Peyer's patch (tissue), 4 donors: Measurements from ENCODE around the gene RBM33. TPM values are rescaled to one million over a fixed set of nuclear protein-coding genes. Genes with fewer than 3 reads are reported as not detected.

Experiments used
- DNase-seq, 3 donors: peaks; one replicate each; pipeline ENCODE4 v3.0.0-alpha.2; 2017 to 2019
- H3K27ac ChIP-seq, 4 donors: fragments of 200-600 bp; sonication (generic); one replicate each; pipeline ENCODE4 v1.5.1; 2016 to 2019
- H3K27me3 ChIP-seq, 2 donors: fragments of 200-600 bp; sonication (generic); one replicate each; pipeline ENCODE4 v1.5.1; 2019
- H3K36me3 ChIP-seq, 3 donors: fragments of 200-600 bp; sonication (generic); one replicate each; pipeline ENCODE4 v1.5.1; 2016 to 2019
- H3K4me1 ChIP-seq, 4 donors: fragments of 200-600 bp; sonication (generic); one replicate each; pipeline ENCODE4 v1.5.1; 2016 to 2019
- H3K4me3 ChIP-seq, 4 donors: fragments of 200-600 bp; sonication (generic); 1 replicate in 3 of 4; 2 replicates in 1 of 4; pipeline ENCODE4 v1.5.1; 2016 to 2019; ENCODE audit warnings: mild to moderate bottlenecking in 1 of 4
- H3K9me3 ChIP-seq, 4 donors: fragments of 200-600 bp; sonication (generic); one replicate each; pipeline ENCODE4 v1.5.1; 2016 to 2019; ENCODE audit warnings: mild to moderate bottlenecking in 1 of 4
- POLR2A ChIP-seq, 2 donors: fragments of 450-650 bp; IDR thresholded peaks; one replicate each; pipeline ENCODE4 v1.5.1; 2017; ENCODE audit warnings: antibody characterized with exemption in 2 of 2, mild to moderate bottlenecking in 2 of 2, moderate library complexity in 2 of 2
- total RNA-seq, 4 donors: library from RNA; depleted of rRNA; stranded (reverse); fragments of >200 nt; gene quantifications; one replicate each; pipeline ENCODE4 v1.1.0, GENCODE V29; 2016
- TF ChIP-seq, protein P1 (sequence below), 6 experiments: fragments of 450-650 bp in 4 of 6; fragments of 200-600 bp in 2 of 6; sonication (generic) in 1 of 6; IDR thresholded peaks; one replicate each; pipeline ENCODE4 v1.5.1; 2017 to 2019; ENCODE audit warnings: antibody characterized with exemption in 6 of 6, mild to moderate bottlenecking in 3 of 6, moderate library complexity in 1 of 6

Gene RBM33
- total RNA-seq, 4 donors from 2014 or later = 87.4 to 191 (median 123) TPM

DNA sequence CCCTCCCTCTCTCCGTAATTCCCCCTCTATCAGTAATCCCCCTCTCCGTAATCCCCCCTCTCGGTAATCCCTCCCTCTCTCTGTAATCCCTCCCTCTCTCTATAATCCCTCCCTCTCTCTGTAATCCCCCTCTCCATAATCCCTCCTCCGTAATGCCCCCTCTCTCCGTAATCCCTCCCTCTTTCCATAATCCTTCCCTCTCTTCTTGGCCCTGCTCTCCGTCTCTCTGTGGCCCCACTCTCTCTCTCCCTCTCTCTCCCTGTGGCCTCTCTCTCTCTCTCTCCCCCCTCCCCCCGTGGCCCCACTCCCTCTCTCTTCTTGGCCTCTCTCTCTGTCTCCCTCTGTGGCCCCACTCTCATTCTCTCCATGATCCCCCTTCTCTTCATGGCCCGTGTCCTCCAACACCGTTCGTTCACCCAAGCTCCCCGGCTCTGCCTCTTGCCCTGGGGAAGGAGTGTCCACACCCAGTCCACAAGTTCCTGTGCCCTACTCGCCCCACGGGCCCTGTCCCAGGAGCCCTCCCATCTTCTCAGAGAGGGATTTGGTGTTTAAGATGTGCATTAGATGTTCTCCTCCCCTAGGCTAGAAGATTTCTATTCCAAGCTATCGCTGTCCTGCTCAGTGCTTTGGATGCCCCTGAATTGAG is 148.0 kb downstream of the RBM33 start:
- H3K4me1 ChIP-seq = peaks cover 0 to 10% (median 0%) of the 10 kb centered on the region in 4 donors
- no peaks in the 10 kb centered on the region for H3K36me3 ChIP-seq
- H3K27ac ChIP-seq = no peak overlapping the region
- peak in 1 of 3 donors; percentile 20 for DNase-seq
- peaks cover 0 to 4% of the 10 kb centered on the region in 2 donors for H3K27me3 ChIP-seq
- no peaks in the 10 kb centered on the region for H3K9me3 ChIP-seq
- no peak overlapping the region for H3K4me3 ChIP-seq
- TF ChIP-seq, protein P1, sequence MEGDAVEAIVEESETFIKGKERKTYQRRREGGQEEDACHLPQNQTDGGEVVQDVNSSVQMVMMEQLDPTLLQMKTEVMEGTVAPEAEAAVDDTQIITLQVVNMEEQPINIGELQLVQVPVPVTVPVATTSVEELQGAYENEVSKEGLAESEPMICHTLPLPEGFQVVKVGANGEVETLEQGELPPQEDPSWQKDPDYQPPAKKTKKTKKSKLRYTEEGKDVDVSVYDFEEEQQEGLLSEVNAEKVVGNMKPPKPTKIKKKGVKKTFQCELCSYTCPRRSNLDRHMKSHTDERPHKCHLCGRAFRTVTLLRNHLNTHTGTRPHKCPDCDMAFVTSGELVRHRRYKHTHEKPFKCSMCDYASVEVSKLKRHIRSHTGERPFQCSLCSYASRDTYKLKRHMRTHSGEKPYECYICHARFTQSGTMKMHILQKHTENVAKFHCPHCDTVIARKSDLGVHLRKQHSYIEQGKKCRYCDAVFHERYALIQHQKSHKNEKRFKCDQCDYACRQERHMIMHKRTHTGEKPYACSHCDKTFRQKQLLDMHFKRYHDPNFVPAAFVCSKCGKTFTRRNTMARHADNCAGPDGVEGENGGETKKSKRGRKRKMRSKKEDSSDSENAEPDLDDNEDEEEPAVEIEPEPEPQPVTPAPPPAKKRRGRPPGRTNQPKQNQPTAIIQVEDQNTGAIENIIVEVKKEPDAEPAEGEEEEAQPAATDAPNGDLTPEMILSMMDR (IDR thresholded peaks at IDR 0.05) = no peak
- no peak for TF ChIP-seq POLR2A (IDR thresholded peaks at IDR 0.05)

DNA sequence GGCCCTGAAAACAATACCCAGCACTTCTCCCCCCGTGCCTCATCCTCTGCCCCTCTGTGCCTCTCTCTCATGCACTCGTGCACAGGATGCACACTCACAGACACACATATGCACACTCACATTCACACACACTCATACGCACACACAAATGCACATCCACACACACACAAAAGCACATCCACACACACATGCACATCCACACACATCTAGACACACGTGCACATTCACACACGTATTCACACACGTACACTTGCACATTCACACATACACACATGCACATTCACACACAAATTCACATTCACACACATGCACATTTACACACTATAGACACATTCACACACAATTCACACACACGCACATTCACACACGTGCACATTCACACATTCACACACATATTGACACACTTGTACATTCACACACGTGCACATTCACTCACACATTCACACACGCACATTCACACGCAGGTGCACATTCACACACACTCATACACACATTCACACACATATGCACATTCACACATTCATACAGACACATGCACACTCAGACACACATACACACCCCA is 148.6 kb downstream of the RBM33 start:
- Histone ChIP-seq H3K4me3 (no peak overlapping the region), H3K27me3 (no peaks in the 10 kb centered on the region), H3K36me3 (no peaks in the 10 kb centered on the region), H3K9me3 (no peaks in the 10 kb centered on the region), H3K27ac (no peak overlapping the region), H3K4me1 (peaks cover 0 to 8% (median 0%) of the 10 kb centered on the region in 4 donors)
- DNase-seq = no peak
- TF ChIP-seq, protein P1 (IDR thresholded peaks at IDR 0.05) = no peak
- no peak for TF ChIP-seq POLR2A (IDR thresholded peaks at IDR 0.05)

DNA sequence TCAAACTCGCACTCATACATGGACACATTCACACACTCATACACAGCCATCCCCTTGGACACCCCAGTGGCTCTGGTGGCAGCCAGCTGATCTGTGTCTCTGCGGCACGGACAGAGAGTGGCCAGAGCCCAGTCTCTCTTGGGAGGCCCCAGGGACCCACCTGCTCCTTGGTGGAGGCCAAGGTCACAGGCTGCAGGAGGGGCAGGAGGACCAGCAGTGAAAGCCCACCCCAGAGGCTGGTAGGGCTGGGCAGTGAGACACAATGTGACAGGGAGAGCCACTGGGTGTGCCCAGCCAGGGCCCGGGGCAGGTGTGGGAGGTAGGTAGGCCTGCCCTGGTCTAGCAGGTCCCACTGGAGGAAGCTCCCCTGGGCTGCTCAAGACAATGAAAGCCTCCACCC is 149.3 kb downstream of the RBM33 start:
- Histone ChIP-seq H3K36me3 (no peaks in the 10 kb centered on the region), H3K27ac (no peak overlapping the region), H3K27me3 (no peaks in the 10 kb centered on the region), H3K4me3 (no peak overlapping the region), H3K9me3 (no peaks in the 10 kb centered on the region), H3K4me1 (peaks cover 0 to 8% (median 0%) of the 10 kb centered on the region in 4 donors)
- no peak for TF ChIP-seq POLR2A (IDR thresholded peaks at IDR 0.05)
- TF ChIP-seq, protein P1 (IDR thresholded peaks at IDR 0.05) = no peak
- peak in 1 of 3 donors; percentile 45 for DNase-seq

DNA sequence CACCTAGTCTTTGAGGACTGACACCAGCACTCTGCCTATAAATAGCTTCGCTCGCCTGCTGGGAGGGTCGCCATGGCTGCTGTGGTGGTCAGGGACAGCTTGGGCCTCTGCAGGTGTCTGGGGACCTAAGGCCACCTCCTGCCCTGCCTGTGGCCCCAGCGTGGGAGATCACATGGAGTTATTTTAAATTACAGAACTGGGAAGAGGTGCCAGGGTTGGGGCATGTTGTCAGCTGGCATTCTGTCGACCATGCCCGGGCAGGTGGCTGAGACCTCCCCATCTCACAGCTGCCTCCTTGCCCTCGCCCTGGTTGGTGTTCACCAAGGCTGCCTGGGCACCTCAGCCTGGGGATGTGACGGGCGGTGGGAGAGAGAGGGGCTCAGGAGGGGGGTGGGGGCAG is 149.7 kb downstream of the RBM33 start:
- peak in 1 of 3 donors; percentile 25 for DNase-seq
- peaks cover 0 to 8% (median 0%) of the 10 kb centered on the region in 4 donors for H3K4me1 ChIP-seq
- H3K36me3 ChIP-seq = no peaks in the 10 kb centered on the region
- no peaks in the 10 kb centered on the region for H3K9me3 ChIP-seq
- H3K4me3 ChIP-seq = no peak overlapping the region
- TF ChIP-seq, protein P1 (IDR thresholded peaks at IDR 0.05) = no peak
- no peak for TF ChIP-seq POLR2A (IDR thresholded peaks at IDR 0.05)
- no peak overlapping the region for H3K27ac ChIP-seq
- H3K27me3 ChIP-seq = no peaks in the 10 kb centered on the region

DNA sequence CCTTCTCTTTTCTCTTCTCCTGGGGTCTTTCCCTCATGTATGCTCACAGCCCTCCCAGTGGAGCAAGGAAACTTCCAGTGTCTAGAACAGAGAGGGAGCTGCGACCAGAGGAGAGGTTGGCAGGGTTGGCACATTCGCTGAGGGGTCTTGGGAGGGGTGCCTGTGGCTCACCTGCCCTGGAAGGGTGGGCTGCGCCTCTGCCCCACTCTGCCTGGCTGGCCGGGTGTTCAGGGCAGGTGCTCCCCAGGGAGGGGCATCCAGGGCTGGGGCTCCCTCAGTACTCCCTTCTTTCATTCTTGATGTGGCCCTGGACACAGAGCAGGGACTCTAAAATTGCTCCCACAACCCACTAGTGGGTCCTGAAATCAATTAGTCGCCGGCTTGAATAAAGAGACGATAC is 150.9 kb downstream of the RBM33 start:
- Histone ChIP-seq H3K27me3 (no peaks in the 10 kb centered on the region), H3K4me1 (peaks cover 0 to 8% (median 0%) of the 10 kb centered on the region in 4 donors), H3K4me3 (no peak overlapping the region), H3K27ac (no peak overlapping the region), H3K9me3 (no peaks in the 10 kb centered on the region), H3K36me3 (no peaks in the 10 kb centered on the region)
- peak in 1 of 3 donors; percentile 34 for DNase-seq
- TF ChIP-seq POLR2A (IDR thresholded peaks at IDR 0.05) = no peak
- TF ChIP-seq, protein P1 (IDR thresholded peaks at IDR 0.05) = no peak
